Measurements from ENCODE around the gene RAB13. TPM values are rescaled to one million over a fixed set of nuclear protein-coding genes. Genes with fewer than 3 reads are reported as not detected.

The RAB13 gene
- total and polyA plus RNA-seq, 2 donors (not counting 3 experiments of a cell fraction or from before 2014, with no cell fraction given): 76.0 to 124 TPM

- ChIA-PET CTCF (interaction anchor here (0.6 to 5.3 kb wide), 26 partner anchors 9 to 791 kb away, joined by 3 to 65 read pairs (median 6); partner anchors contain the start of genes CREB3L4, CRTC2, GATAD2B and INTS3), POLR2A (interaction anchor here (0.7 to 1.3 kb wide), 5 partner anchors 12 to 44 kb away, joined by 3 to 5 read pairs (median 4); partner anchors contain the start of genes GATAD2B and SLC39A1)
- Histone ChIP-seq H3K4me3 (replicated peaks in 1 of 3; ENCODE audit: insufficient read depth in 1 of 3, low read depth in 1 of 3, low read length in 3 of 3) (peak within 1 kb of the TSS; percentile 42 to 88 (median 73)), H3K9me1 (replicated peaks; ENCODE audit: control insufficient read depth, extremely low read depth, insufficient read depth, low read length) (no peaks in the 10 kb centered on the region), H3K27me3 (ENCODE audit: control insufficient read depth in 2 of 2, insufficient read depth in 2 of 2, low read length in 2 of 2) (no peaks in the 10 kb centered on the region), H3K4me1 (ENCODE audit: control insufficient read depth, extremely low read depth, insufficient read depth, low read length) (peaks cover 9% of the 10 kb centered on the region), H3K36me3 (ENCODE audit: control insufficient read depth in 2 of 2, extremely low read depth in 1 of 2, insufficient read depth in 2 of 2, low read length in 2 of 2) (peaks cover 3 to 37% of the 10 kb centered on the region in 2 experiments), H3K27ac (ENCODE audit: insufficient read depth, low read depth, low read length) (peak within 1 kb of the TSS; percentile 63), H3K9ac (replicated peaks; ENCODE audit: extremely low read depth, insufficient read depth, low read length) (peak within 1 kb of the TSS; percentile 84), H3K9me3 (replicated peaks; ENCODE audit: control insufficient read depth, insufficient read depth, low read length) (no peaks in the 10 kb centered on the region), H2AFZ (ENCODE audit: low read depth, low read length) (peak within 1 kb of the TSS; percentile 5), H3K79me2 (ENCODE audit: control insufficient read depth, insufficient read depth, low read length) (peaks cover 16% of the 10 kb centered on the region), H3K4me2 (ENCODE audit: insufficient read depth, low read length) (peak within 1 kb of the TSS; percentile 73), H4K20me1 (replicated peaks; ENCODE audit: control insufficient read depth, extremely low read depth, insufficient read depth, low read length) (no peaks in the 10 kb centered on the region)
- intact Hi-C loops (cut with micrococcal nuclease): loop anchor here (1.0 to 2.0 kb wide), 9 partner anchors 12 to 269 kb away; partner anchors contain the start of genes CRTC2, RAB13 and SLC39A1
- no peak for TF ChIP-seq MAX (IDR thresholded peaks at IDR 0.05; ENCODE audit: insufficient read depth, insufficient read length)
- TF ChIP-seq POLR2AphosphoS5 (IDR thresholded peaks at IDR 0.05; ENCODE audit: insufficient read depth, low read depth, low read length): peak; percentile 76
- TF ChIP-seq CTCF (IDR thresholded peaks at IDR 0.05; ENCODE audit: extremely low read depth in 1 of 2, insufficient read depth in 1 of 2, low read depth in 1 of 2, low read length in 2 of 2): peak; percentile 89 to 97
- dilution Hi-C loops (cut with MboI; ENCODE audit: extremely low pct_ligation_motif_present, low sequenced_read_pairs): no loop called here
- peak; percentile 82 for FAIRE-seq
- no TSS peak for BruUV-seq (replicated peaks)
- DNase-seq (ENCODE audit: low read depth, low spot score): peak; percentile 65
Measured at GRCh38 chr1:153946622-153947241, 39.4 kb downstream of the RAB13 start, which contains the start of gene DENND4B. Gene DENND4B (minus strand): TSS chr1:153946718. CDS start chr1:153944374, 2,344 bp downstream.
